ENCODE measurements around the gene RPRD1A.
"Not testable (repeated sequence)": the region's sequence is repeated elsewhere in the genome, so short reads cannot be mapped to it uniquely, and the experiment has no call there.

RPRD1A gene

GRCh38 chr18:36075862-36076587 is 8.7 kb upstream of the RPRD1A start:
- DNase-seq, result no peak

DNA sequence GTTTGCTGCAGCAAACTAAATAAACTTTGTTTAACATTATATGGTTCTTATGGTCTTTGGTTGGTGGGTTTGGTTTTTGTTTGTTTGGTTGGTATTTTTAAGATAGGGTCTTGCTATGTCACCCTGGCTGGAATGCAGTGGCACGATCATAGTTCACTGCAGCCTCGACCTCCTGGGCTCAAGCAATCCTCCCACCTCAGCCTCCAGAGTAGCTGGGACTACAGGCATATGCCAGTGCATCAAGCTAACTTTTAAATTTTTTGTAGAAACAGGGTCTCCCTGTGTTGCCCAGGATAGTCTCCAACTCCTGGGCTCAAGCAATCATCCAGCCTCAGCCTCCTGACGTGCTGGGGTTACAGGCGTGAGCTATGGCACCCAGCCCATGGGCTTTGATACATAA is 7.1 kb upstream of the RPRD1A start:
- DNase-seq, result no peak

DNA sequence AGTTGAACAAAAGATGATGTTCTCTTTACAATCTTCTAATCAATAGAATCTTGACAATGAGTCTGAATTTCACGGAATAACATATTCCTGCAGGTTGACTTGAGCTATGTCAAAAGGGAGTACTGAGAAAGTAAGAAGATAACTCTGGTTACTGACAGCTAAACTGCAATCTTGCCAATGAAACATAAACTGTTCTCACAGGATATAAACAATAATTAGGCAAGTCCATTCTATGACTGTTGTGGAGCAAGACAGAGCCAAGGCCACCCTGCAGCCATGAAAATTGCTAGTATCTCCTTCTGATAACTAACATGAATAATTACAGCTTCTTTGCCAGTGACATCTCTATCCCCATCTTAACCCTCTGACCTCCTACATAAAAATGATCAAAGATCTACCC is 6.3 kb upstream of the RPRD1A start:
- no peak for DNase-seq

- not testable (repeated sequence) for DNase-seq
Measured at GRCh38 chr18:36072406-36072805, 5.0 kb upstream of the RPRD1A start.

GRCh38 chr18:36066686-36067054 is 689 bp downstream of the RPRD1A start:
- no peak for DNase-seq

- no peak for DNase-seq
Measured at GRCh38 chr18:36066001-36066400, 1.4 kb downstream of the RPRD1A start.

GRCh38 chr18:36064809-36065079 is 2.6 kb downstream of the RPRD1A start:
- not testable (repeated sequence) for DNase-seq

GRCh38 chr18:36064027-36064808 is 3.1 kb downstream of the RPRD1A start:
- DNase-seq, result no peak

DNA sequence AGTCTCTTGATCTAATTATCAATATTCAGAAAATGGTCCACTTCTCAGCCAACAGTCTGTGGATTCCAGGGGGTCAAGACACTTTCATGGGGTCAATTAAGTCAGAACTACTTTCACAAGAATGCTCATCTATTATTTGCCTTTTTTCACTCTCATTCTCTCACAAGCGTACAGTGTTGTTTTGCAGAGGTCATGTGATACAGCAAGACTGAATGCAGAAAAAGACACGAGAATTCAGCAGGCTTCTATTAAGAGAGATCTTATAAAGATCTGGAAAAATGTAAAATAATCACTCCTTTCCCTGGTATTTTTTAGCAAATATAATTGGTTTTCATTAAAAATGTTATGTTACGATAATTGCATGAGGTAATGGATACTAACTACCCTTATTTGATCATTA is 8.7 kb downstream of the RPRD1A start:
- no peak for DNase-seq

- DNase-seq, result no peak
Measured at GRCh38 chr18:36051760-36052159, 15.6 kb downstream of the RPRD1A start.

DNA sequence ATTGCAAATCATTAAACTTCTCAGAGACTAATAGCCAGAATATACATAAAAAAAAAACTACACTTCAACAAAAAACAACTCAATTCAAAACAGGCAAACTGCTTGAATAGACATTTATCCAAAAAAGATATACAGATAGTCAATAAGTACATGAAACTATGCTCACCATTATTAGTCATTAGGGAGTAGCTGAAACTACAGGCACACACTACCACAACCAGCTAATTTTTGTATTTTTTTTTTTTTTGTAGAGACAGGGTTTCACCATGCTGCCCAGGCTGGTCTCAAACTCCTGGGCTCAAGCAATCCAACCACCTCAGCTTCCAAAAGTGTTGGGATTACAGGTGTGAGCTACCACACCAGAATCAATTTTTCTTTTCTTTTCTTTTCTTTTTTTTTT is 16.9 kb downstream of the RPRD1A start:
- DNase-seq, result no peak

- no peak for DNase-seq
Measured at GRCh38 chr18:36047521-36047920, 19.8 kb downstream of the RPRD1A start.

DNA sequence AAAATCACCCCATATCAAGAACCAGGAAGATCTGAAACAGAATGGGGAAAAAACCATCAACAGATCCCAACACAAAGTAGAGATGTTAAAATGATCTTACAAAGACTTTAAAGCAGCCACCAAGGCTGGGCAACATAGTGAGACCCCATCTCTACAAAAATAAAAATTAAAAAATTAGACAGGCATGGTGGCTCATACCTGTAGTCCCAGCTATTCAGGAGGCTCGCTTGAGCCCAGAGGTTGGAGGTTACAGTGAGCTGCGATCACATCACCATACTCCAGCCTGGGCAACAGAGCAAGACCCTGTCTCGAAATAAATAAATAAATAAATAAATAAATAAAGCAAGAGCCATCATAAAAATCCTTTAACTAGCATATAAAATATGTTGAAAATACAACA is 20.5 kb downstream of the RPRD1A start:
- no peak for DNase-seq

DNA sequence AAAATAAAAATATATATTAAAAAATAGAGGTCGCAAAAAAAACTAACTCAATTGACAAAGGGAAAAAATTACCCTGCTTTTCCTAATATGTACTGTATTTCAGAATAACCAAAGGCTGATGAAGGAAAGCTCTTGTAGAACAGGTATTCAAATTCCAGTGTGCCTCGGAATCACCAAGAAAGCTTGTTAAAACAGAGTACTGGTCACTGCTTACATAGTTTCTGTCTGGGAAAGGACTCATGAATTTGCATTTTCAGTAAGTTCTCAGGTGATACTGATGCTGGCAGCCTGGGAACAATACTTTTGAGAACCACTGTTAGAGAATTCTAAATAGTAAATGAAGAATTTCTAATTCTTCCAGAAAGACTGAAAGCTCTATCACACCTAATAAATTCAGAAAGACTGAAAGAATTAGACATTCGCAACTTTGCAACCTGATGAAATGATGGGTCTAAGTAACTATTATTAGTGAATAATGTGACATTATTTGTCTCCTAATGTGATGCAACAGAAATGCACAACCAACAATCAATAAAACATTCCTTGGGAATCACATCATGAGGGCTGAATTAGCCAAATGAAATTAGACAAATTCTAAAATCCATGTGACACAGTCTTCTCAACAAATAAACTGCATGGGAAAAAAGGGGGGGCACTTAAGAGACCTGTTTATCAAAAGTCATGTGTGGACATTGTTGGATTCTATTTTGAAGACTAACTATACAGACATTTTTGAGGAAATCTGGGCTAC is 21.9 kb downstream of the RPRD1A start:
- no peak for DNase-seq

DNA sequence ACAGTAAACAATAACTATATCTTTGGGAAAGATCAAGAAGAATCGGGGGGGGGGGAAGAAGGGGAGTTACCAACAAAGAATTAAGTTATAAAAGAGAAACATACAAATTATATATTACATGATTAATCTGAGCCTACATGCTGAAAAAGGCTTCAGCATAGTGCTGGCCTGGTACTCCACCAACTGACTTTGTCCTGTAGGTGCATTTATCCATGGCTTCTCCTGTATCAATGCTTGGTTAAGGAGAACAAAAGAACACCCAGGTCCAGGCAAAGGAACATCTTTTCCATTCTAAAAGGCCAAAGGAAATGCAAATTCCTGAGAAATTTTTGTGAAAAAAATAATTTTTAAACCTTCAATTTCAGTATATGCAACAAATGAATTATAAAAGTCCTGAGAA is 24.2 kb downstream of the RPRD1A start:
- no peak for DNase-seq

DNA sequence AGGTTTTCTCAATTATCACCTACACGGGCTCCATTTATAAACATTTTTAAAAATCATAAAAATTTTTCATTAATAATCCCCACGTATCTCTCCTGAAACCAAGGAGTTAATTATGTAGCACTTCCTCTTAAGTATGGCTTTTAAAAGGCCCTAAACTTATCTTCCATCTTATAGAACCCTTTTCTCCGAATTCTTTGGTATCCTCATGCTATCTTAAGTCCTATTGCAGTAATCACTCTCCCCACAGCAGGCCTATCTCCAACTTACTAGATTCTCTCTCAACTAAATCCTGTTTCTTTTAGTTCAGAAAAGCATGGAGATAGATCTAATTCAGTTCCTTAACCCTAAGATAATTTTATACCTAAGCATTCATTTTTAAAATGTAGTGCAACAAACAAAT is 26.2 kb downstream of the RPRD1A start:
- no peak for DNase-seq

DNA sequence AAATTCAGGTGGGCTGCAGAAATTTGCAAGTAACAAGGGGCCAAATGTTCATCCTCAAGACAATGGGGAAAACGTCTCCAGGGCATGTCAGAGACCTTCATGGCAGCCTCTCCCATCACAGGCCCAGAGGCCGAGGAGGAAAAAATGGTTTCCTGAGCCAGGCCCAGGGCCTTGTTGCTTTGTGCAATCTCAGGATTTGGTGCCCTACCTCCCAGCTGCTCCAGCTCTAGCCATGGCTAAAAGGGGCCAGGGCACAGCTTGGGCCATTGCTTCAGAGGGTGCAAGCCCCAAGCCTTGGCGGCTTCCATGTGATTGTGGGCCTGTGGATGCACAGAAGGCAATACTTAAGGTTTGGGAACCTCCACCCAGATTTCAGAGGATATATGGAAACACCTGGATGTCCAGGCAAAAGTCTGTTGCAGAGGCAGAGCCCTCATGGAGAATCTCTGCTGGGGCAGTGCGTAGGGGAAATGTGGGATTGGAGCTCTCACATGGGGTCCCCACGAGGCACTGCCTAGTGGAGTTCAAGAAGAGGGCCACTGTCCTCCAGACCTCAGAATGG is 29.2 kb downstream of the RPRD1A start:
- no peak for DNase-seq

DNA sequence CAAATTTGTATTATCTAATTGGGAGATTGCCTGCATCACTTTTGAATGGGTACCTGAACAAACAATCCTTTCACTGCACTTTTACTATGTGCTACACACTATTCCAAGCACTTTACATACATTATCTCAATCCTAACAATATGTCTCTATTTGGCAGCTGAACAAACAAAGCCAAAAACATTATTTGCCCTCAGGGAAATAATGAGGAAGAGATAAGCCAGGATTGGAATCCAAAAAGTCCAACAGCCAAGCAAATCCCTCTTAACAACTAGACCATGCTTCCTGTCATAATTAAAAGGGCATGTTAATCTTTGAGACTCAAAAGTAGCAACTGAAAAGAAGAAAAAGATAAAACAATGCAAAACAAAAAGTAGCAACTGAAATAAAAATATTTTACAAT is 32.1 kb downstream of the RPRD1A start:
- DNase-seq, result no peak

DNA sequence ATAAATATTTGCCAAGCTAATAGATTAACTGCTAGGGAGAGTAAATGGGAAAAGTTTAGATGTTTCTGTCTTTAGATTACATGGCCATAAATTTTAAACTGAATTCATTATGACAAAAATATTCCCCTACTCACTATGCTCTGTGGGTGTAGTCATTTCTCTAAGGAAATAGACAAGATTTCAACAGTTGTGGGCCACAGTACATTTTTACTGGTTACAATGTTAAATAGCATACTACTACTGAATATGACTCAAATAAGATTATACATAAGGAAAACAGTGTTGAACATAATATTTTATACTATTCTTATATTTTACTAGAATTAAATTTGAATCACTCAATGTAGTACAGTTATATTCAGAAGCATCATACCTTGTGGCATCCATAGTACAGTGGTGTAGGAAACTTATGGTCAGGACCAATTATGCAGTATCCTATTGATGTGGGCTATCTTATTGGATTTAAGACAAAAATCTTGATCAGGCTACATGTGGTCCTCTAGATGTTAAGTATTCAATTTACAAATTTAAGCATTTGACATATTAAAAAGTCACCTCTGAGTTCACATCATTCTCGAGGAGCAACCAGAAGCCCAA is 33.0 kb downstream of the RPRD1A start:
- DNase-seq, result no peak

DNA sequence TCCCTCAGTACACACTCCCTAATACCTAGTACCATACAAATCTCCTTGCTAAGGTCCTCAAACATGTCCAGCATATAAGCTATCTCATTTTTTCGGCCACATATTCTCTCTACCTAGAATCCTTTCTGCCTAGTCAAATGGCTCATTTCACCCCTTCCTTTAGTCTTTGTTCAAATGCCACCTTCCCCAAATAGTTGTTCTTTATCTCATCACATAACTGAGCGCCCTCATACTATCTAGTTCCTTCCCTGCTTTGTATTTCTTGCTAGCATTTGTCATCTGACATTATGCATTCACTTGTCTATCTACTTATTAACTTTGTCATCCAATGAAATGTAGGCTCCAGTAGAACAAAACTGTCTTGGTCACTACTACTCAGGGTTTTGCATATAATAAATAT is 35.5 kb downstream of the RPRD1A start:
- DNase-seq, result no peak

- no peak for DNase-seq
Measured at GRCh38 chr18:36031407-36031806, 36.0 kb downstream of the RPRD1A start.

DNA sequence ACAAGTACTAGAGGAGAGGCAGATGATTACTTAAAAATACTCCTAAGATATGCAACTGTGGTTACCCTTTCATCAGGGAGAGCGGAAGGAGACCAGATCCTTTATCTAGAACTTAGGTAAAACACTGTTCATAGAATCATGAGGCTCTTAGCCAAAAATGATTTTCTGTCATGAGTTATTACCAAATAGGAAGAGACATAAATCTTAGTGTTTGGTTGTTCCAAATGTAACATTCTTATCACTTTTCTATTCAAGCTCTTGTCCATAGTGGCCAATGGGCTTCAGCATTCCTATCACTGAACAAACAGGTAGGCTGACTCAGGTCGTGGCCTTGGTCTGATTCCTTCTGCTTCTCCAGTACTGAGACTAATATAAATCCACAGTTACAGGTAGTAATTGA is 38.5 kb downstream of the RPRD1A start:
- DNase-seq, result no peak

DNA sequence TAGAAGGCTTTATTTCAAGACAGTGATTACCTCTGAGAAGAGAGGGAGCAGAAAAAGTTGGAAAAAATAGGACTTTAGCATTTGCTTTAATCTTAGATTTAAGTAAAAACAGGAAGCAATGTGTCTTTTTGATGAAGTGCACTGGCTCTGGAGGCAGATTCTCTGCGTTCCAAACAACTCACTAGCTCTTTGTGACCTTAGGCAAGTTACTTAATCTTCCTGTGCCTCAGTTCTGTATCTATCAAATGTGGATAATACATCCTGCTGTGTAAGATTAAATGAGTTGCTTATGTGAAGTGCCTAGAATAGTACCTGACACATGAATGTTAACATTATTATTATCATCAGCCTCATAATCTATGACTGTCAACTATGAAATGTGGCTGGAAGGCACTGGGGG is 42.3 kb downstream of the RPRD1A start:
- no peak for DNase-seq
